LNCaP clone FGC (cell line): ENCODE results near the gene S100PBP.
A peak's percentile ranks its signal among the peaks of the same experiment; 100 is the strongest.

Source experiments
- DNase-seq: peaks from one replicate; pipeline ENCODE4 v3.0.0-alpha.2; 2011; ENCODE audit warnings: low read depth
- H3K4me3 ChIP-seq: 2 replicates; pipeline ENCODE4 v1.5.1; 2011; ENCODE audit warnings: mild to moderate bottlenecking, low read depth, low read length, control low read depth
- CTCF ChIP-seq: IDR thresholded peaks from 2 replicates; pipeline ENCODE4 v1.5.1; 2012; ENCODE audit warnings: mild to moderate bottlenecking; ENCODE audit not compliant: control insufficient read depth, insufficient read depth; ENCODE audit errors: extremely low read depth

S100PBP gene

GRCh38 chr1:32817159-32817814, at the start of gene S100PBP, which contains the start of gene YARS1:
S100PBP (plus strand) TSS chr1:32817653; CDS start chr1:32826100, 8,447 bp downstream.
YARS1 (minus strand) TSS chr1:32817358; CDS start chr1:32817244, 114 bp downstream.
- TF ChIP-seq CTCF = no peak
- H3K4me3 ChIP-seq = peak within 1 kb of the TSS; percentile 98
- DNase-seq = peak; percentile 95

DNA sequence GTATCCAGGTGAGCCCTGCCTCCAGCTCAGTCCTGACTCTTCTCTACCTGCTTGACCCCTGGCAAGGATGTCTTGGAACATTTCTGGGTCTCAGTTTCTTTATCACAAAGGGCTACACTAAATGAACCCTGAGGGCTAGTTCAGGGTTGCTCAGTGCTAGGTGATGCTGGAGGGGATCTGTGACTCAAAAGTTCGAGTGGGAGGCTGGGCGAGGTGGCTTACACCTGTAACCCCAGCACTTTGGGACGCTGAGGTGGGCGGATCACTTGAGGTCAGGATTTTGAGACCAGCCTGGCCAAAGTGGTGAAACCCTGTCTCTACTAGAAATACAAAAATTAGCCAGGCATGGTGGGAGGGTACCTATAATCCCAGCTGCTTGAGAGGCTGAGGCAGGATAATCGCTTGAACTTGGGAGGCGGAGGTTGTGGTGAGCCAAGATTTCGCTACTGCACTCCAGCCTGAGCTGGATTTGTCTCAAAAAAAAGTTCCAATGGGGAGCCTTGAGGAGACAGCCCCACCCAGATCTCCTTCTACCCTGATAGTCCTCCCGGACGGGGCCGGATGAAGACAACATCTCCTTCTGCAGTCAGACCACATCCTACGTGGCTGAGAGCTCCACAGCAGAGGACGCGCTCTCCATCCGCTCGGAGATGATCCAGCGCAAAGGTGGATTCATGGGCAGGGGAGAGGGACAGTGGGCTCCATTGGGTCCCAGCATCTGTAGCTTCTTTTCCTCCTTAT, 49.2 kb upstream of the S100PBP start:
- no peak overlapping the region for H3K4me3 ChIP-seq
- TF ChIP-seq CTCF = no peak
- DNase-seq = no peak

- DNase-seq = no peak
- no peak overlapping the region for H3K4me3 ChIP-seq
- no peak for TF ChIP-seq CTCF
These were observed 47.8 kb upstream of the S100PBP start for GRCh38 chr1:32769524-32770220.

GRCh38 chr1:32770221-32770731, 47.2 kb upstream of the S100PBP start:
- no peak for DNase-seq
- TF ChIP-seq CTCF = no peak
- H3K4me3 ChIP-seq = no peak overlapping the region

DNA sequence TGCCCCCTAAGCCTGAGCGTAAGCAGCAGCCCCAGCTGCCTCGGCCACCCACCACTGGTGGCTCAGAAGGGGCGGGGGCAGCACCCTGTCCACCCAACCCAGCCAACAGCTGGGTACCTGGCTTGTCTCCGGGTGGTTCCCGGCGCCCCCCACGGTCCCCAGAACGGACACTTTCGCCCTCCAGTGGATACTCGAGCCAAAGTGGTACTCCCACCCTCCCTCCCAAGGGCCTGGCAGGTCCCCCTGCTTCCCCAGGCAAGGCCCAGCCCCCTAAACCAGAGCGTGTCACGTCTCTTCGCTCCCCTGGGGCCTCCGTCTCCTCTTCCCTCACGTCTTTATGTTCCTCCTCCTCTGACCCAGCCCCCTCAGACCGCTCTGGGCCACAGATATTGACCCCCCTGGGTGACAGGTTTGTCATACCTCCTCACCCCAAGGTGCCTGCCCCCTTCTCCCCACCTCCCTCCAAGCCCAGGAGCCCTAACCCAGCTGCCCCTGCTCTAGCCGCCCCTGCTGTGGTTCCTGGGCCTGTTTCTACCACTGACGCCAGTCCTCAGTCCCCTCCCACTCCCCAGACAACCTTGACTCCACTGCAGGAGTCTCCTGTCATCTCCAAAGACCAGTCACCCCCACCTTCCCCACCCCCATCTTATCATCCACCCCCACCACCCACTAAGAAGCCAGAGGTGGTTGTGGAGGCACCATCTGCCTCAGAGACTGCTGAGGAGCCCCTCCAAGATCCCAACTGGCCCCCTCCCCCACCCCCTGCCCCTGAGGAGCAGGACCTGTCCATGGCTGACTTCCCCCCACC, 46.5 kb upstream of the S100PBP start:
- H3K4me3 ChIP-seq = no peak overlapping the region
- TF ChIP-seq CTCF = no peak
- DNase-seq = no peak

- DNase-seq = no peak
- no peak for TF ChIP-seq CTCF
- no peak overlapping the region for H3K4me3 ChIP-seq
These were observed 45.7 kb upstream of the S100PBP start for GRCh38 chr1:32771561-32772280.
